GM21360 (cell line): Measurements from ENCODE around the gene TBC1D17.
A peak's percentile ranks its signal among the peaks of the same experiment; 100 is the strongest.

Source experiments
- ATAC-seq: cut with Tn5 transposase; IDR thresholded peaks from one replicate; pipeline ENCODE4 v1.9.1; 2021; ENCODE audit warnings: mild to moderate bottlenecking, moderate library complexity; ENCODE audit not compliant: unreplicated experiment

The TBC1D17 gene

DNA sequence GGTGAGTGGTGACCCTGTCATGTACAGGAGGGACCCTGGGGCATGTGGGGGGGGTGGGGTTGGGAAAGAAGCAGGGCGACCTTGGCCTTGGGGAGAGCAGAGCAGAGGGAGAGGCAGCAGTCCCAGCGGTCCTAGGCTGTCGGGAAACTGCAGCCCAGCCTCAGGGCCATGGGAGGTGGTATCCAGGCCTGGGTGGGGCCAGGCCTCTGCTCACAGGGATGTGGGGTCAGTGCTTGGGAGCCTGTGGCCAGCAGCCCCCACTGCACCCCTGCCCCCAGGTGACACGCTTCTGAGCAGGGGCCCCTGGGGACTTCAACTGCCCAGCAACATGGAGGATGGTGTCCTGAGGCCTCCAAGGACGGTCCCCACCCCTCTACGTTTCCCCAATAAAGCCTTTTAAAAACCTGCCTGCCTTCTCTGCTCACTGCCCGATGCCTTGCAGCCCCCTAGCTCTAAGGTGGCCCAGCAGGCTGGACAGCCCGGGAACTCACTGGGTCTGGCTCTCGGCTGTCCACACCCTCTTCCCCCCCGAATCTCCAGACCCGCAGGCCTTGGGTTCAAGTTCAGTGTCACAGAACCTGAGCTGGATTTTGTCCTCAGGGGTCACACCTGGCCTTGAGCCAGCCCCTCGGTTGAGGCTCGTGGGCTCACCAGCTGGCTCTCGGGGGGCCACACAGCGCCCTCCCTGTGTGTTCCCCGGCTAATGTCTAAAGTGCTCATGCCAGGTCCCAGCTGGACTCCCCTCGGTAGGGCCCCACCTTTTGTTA is 17.0 kb upstream of the TBC1D17 start:
- ATAC-seq, result no peak

DNA sequence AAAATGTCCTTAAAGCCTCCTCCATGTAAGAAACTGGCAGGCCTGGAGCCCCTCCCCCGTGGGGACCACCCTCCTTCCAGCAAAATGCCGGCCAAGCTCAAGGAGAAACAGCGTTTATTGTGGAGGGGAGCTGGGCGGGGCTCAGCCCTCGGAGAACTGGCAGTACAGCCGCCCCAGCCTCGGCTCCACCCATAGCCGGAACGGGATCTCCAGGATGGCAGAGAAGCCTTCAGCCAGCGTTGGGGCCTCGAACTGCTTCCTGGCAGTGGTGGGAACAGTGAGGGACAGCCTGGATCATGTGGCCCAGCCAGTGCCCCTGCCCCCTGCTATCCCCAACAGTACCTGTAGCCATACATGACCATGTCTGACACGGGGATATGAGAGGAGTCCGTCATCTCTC is 16.4 kb upstream of the TBC1D17 start:
- ATAC-seq, result no peak

DNA sequence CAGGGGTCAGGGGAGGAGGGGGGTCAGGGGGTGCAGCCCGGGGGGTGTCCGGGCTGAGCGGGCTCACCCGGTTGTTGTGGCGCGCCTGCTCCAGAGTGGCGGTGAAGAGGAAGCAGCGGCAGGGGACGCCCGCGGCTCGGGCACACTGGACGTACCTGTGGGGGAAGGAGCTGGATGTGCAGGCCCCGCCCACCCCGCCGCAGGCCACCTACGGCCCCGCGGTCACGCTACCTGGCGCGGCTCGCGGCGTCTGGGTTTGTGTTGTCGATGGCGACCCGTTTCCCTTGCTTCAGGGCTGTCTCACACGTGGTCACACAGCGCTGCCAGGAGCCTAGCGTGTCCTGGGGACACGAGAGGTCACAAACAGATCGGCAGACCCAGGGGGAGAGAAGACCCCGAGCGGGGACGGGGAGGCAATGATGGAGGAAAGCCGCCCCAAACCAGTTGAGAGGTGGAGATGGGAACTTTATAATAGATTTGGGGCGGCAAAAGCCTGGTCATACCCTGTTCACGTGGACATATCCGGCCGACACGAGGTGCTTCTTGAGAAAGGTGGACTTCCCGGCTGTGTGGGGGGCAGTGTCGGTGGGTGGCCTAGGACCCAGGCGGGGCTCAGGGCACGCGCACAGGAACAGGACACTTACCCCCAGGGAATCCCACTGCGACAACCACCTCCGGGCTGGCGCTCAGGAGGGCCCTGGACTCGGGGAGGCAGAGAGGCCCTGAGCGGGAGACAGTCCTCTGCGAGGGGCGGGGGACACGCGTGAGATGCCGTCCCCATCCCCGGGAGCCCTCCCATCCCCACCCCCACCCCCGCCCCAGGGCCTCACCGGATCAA is 15.7 kb upstream of the TBC1D17 start:
- no peak for ATAC-seq

DNA sequence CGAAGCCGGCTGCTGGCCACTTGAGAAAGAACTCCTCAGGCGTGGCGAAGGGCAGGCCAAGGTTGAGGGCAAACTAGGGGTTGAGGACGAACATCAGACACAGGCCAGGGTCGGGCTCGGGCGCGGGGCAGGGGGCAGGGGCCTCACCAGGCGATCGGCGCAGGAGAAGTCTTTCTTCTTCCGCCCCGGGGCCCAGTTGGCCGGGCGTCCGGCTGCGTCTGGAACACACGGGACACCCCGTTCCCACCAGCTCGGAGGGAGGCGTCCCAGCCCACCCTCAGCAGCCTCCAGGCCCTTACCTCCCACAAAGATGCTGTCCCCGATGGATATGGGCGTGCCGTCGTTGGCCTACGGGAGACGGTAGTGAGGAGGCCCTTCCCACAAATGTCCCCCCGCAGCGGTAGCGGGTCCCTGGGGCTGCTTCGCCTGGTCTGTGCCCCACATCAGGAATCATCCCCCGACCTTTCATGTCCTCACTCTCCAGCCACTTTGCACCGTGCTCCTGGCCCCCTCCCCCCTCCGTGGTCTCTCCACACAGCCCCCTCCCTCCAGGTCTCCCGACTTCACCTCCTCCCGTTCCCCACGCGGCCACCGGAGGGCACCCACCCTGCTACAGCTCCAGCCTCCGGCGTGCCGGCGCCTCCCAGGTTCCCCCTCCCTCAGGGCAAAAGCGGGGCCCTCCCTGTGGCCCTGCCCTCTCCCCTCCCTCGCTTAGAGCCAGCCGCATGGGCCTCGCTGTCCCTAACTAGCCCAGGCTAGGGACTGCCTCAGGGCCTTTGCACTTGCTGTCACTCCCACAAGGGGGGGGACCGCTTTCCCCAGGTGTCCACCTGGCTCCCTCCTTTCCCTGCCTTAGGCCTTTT is 14.9 kb upstream of the TBC1D17 start:
- ATAC-seq, result no peak

DNA sequence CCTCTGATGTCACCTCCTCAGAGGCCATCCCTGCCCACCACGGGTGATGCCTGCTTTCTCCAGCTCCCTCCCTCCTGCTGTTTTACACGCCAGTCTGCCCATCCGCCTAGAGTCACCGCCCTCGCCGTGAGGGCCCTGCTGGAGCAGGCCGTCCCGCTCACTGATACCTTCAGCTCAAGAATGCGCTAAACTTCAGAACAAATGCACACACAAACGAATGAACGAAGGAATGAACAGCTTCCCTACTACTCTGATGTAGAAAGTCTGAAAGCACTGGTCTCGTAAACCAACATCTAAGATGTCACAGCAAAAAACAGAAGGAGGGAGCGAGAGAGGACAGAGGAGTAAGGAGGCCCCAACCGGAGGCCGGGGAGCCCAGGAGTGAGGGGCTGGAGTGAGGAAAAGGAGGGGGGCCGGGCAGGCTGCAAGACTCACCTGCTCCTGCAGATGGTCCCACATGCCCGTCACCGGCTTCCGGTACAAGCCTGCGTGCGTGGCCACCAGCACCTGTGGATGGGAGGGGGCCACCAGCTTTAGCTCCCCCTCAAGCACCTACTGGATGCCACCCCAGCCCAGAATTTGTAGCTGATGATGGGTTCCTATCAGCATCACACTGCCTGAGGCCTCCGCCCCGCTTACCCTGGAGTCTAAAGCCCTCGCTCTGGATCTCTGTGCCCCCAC is 14.1 kb upstream of the TBC1D17 start:
- ATAC-seq, result no peak

DNA sequence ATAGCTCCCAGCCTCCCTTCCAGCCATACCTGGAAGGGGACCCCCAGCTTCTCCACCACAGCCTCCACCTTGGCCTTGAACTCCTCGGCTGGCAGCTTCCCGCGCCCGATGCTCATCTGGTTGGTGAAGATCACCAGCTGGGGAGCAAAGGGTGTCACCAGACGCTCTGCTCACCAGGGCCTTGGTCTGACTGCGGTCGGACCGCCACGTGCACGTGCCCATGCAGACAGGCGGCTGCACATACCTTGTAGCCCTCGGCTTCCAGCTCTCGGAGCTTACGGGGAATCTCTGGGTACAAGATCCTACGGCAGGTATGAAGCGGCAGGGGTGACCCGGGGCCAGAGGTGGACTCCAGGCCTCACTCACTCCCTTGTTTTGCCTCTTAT is 13.6 kb upstream of the TBC1D17 start:
- ATAC-seq, result no peak

DNA sequence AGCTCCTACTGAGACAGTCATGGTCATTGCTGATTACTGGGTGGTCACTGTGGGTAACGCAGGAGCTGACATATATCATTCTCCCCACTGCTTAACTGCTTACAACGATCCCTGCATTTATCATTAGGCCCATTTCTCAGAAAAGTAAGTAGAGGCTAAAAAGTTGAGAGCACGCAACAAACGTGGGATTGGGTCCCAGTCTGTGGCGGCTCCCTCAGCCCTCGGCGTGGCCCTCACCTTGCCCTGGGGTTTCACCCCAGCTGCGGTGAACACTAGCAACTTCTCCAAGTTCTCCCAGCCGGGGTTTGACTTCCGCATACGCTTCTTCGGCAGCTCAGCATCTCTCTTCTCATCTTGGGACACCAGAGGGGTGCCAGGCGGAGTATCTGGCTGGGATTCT is 12.6 kb upstream of the TBC1D17 start:
- ATAC-seq, result no peak

DNA sequence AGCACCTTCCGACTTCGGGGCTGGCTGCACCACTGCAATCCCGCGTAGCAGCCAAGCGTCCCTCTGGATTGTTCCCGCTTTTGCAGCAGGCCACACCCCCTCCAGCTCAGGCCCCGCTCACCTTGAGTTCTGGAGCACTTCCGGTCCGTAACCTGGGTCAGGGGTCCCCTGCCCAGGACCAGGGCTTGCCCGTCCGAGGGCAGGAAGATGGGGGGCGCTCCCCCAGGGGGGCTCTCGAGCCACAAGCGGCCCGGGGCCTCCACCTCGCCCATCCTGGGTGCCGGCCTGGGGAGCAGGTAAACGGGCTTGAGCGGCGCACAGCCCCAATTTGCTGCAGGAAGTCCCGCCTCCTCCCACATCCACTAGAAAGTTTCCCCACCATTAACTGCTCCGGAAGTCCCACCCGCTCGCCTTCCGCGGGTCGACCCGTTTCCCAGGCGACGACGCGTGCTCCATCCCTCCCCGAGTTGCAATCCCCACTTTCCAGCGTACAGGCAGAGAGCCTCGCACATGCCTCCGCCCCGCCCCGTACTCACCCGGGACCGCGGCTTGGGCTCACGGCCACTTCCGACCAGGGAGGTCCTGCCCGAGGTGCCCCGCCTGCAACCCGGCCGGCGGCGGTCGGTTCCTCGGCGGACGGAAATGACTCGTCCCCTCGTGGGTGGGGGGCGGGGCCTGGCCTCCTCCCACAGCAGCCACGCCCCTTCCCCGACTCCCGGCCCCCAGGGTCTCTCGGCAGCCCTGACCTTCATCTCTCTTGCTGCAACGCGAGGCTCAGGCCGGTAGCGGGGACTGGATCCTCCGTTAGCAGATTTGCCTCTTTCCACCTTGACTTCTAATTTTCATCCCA is 10.3 kb upstream of the TBC1D17 start, which contains the start of gene PNKP:
Gene PNKP (minus strand): TSS at position 644 of the 850 bp plus-strand sequence. CDS start 372 bp downstream, at position 272.
- ATAC-seq, result peak; percentile 31

DNA sequence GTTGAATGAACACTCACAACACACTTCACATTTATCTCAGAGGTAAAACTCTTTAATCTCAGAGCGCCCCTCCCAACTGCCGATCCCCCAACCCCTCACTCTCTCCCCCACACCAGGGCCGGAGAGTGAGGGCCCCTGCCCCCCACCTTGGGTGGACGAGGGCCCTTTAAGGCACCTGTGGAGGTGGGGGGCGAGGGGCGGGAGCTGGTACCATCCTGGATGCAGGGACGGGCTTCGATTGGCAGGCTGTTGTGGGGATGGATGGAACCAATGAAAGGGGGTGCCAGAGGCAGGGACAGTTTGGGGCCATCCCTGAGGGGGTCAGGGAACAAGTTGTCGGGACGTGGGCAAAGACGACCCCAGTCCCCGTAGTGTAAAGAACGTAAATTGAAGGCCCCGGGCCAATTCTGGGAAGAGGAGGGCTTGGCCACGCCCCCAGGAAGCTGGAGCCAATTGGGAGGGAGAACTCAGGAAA is 8.5 kb upstream of the TBC1D17 start:
- peak; percentile 4 for ATAC-seq

DNA sequence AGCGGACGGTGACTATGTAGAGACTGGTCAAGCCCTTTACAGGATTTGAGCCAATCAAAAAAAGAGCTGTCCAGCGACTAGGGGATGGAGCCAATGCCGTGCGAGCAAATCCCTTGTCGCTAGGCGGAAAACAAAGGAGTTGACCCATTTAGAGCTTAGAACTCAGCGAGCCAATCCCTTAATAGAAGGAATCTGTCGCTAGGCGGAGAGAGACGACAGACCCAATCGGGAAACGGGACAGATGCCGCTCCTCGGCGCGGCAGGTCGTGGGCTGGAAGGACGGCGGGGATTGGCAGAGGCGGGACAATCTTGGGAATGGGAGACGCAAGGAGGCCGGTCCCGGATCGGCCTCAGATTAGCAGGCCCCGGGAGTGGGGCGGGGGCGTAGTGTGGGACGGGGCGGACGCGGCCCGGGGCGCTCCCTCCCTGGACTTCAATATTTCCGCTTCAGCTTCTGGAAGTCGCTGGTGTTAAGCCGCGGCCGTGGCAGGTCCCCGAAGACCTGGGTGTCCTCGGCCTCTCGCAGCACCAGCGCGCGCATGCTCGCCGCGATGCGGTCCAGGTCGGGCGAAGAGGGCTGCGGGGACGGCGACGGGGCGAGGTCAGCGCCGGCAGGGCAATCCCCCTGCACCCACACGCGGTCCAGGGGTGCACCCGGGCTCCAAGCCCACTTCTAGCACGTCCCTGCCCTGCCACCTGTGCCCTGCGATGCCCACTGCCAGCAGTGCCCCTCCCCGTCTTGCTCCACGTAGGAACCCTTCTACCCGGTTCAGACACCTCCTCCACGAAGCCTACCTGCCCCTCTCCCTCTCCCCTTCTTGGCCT is 7.8 kb upstream of the TBC1D17 start:
- ATAC-seq, result peak; percentile 60

DNA sequence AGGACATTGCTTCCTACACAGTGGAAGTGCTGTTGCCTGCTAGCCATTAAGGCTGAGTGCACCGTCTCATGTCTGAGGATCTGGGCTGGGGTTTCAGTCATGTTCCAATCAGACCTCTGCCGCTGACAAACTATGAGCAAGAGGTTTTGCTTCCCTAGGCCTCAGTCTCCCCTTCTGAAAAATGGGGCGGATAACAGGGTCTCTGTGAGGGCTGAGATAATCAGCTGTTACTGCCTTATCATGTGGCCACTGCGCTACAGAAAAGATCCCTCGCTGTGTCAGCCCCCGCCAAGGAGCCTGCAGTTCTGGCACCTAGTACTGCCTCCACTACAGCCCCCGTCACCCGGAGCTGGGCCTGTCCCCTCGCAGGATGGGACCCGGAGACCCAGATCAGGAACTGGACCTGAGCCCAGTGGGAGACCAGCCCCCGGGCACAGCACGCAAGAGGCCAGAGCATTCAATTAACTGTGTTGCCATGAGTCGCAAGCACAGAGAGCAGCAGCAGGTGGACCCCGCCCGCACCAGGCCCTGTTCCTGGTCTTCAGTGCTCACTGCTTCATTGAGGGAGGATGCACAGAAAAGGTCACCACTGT is 7.1 kb upstream of the TBC1D17 start:
- ATAC-seq, result no peak

DNA sequence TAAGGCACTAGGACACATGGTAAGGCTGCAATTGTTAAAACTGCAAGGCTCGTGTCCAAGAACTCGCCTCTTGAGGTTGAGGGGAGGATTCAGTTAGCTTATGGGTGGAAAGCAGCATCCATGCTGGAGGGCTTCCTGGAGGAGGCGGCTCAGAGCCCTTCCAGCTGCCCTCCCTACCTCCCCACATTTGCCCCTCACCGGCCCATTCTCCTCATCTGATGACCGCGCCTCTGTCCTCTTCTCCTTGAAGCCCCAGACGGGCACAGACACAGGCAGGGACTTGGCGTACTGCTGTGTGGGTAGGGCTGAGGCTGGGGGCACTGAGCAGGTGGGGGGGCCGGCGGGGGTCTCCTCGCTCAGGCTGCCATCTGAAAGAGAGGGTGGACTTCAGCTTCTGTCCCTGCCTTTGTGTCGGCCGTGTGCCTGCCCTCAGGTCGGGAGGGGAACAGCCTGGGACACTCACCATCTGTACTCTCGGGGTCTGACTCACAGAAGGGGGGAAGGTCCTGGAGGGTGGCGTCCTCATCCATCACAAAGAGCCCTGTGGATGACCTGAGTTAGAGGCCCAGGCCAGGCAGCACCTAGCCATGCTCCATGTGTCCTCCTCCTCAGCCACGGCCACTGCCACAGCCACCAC is 6.0 kb upstream of the TBC1D17 start:
- ATAC-seq, result no peak

DNA sequence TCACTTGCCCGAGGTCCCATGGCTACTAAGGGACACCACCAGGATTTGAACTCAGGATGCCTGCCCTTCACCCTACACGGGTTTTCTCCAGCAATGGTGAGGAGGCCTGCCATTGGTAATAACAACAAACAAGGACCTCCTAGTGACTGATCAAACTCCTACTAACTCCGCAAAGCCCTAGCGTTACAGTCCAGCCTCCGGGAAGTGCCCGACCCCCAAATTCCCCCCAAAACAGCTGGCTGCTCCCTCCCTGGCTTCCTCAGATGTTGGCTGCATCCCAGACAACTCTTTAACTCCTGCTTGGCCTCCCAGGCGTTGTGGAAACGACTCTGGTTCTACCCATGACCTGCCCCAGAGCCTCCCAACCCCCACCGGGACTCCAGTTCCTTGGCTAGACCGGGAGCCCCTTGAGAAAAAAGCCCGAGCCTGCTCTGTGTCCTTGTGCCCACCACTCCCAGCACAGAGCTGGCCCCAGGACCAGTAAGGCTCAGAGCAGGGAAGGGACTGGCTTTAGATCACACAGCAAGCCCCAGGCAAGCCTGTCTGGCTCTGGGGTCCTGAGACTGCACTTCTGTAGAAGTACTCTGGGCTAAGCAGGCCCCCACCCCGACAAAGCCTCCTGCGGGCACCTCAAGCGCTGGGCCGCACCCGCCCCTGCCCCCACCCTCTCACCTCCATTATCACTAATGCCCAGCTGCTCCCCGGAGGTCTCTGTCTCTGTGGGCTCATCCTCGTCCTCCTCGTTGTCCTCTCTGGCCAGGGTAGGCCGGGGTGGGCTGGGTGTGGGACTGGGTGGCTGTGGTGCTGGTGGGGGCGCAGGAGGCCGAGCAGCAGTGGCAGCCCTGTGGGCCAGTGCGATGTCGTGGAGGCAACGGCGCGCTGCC is 5.0 kb upstream of the TBC1D17 start:
- ATAC-seq, result no peak

DNA sequence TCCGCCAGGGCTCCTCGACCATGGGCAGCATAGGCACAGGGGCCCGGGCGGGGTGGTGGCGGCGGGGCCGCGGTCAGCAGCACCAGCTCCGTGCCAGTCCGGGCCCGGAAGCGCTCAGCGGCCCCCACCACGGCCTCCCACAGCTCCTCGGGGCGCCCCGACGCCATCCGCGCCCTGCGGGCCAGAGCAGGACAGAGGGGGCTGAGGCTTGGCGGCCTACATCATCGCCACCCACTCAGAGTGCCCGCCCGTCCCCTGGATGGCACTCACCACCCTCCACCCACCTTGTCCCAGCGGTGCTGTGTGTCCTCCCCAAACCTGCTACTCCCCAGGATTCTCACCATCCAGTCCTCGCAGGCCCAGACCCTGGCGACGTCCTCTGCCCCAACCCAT is 4.4 kb upstream of the TBC1D17 start:
- no peak for ATAC-seq

DNA sequence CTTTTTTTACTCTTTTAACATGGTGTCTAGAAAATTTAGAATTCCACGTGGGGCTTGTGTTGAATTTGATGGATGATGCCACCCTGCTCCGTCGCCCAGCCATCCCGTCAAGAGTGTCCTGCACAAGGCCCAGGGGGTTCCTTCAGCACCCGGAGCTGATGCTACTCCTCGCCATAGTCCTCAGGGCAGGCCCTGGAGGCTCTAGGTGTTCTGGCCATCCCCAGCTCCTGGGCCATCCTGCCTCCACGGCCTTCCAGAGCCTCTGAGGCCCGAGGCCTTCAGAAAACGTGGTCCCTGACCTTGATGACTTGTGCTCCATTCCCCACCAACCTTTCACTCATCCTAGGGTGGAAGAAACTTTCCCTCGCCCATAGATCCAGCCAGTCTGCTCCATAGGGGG is 3.7 kb upstream of the TBC1D17 start:
- ATAC-seq, result no peak

DNA sequence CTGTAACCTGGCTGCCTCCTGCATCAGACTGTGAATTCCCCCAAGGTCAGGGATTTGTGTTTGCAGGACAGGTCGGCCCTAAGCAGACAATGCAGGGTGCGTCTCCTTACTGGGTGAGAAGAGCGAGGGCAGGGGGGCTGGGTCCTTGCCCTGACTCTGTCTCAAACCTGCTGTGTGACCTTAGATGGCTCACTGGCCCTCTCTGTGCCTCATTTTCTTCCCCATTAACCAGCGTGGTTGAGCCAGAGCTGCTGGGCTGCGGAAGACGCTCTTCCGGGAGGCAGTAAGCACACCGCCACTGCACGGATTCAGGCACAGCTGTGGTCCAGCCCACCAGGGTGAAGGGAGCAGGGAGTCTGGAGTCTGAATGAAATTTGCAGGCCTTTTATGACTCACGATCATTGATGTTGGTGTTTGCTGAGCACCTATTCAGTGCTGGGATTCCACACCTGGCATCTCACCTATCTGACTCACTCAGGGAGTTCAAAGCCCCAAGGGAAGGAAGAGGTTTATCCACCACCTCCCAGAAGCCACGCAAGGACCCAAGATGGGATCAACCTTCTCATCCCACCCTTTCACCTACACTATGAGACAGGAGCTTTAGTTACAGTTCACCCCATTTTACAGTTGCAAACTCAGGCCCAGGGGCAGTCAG is 2.9 kb upstream of the TBC1D17 start:
- ATAC-seq, result no peak
